ENCODE results near the gene TTLL6.

DNA sequence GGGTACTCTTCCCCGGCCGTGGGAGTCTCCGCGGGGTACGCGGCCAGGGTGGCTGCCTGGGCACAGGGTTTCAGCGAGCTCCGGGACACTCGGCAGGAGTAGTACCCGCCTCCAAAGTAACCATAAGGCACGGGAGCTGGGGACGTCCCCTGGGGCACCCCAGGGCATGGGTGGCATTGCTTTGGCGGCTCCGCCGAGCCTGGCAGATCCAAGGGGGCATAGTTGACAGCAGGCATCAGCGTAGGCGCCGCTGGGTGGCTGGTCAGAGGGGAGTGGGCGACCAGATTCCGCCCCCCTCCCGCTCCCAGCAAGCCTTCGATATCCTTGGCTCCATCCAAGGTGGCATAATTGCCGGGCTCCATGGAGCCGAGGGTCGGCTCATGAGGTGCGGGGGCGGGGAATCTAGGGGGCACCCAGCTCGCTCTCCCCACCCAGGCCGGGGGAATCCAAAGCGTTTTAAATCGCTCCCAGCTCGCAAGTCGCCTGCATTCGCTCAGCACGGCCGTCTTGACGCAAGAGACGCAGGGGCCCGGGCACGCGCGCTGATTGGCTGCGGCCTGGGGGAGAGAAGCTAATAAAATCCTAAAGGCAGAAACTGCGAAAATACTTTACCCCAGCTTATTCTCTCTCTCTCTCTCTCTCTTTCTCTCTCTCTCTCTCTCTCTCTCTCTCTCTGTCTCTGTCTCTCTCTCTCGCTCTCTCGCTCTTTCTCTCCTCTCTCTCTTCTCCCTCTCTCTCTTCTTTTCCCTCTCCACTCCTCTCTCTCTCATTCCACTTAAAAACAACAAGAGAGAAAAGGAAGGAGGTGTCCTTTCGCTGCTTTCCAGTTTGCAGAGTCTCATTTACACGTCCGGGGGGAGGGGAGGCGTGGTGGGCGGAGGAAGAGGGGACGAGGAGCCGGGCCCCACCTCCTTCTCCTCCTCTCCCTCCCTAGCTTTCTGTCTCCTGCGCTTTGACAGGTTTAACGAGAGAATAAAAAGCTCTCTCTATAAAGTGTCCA, 88.5 kb downstream of the TTLL6 start, which contains the start of gene HOXB13:
- TF ChIP-seq EZH2phosphoT487 (IDR thresholded peaks at IDR 0.05; ENCODE audit: low read depth) = no peak
- TF ChIP-seq, protein P1, sequence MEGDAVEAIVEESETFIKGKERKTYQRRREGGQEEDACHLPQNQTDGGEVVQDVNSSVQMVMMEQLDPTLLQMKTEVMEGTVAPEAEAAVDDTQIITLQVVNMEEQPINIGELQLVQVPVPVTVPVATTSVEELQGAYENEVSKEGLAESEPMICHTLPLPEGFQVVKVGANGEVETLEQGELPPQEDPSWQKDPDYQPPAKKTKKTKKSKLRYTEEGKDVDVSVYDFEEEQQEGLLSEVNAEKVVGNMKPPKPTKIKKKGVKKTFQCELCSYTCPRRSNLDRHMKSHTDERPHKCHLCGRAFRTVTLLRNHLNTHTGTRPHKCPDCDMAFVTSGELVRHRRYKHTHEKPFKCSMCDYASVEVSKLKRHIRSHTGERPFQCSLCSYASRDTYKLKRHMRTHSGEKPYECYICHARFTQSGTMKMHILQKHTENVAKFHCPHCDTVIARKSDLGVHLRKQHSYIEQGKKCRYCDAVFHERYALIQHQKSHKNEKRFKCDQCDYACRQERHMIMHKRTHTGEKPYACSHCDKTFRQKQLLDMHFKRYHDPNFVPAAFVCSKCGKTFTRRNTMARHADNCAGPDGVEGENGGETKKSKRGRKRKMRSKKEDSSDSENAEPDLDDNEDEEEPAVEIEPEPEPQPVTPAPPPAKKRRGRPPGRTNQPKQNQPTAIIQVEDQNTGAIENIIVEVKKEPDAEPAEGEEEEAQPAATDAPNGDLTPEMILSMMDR (IDR thresholded peaks at IDR 0.05; ENCODE audit: low read depth, low read length) = no peak

Measured in OCI-LY3 (cell line).